Lung (tissue), 12 donors: Measurements from ENCODE around the gene CFB. TPM values are rescaled to one million over a fixed set of nuclear protein-coding genes. Genes with fewer than 3 reads are reported as not detected.
"Not testable (repeated sequence)": the region's sequence is repeated elsewhere in the genome, so short reads cannot be mapped to it uniquely, and the experiment has no call there.

Experiments
- ATAC-seq: fragments of 200-7000 bp; cut with Tn5 transposase; one replicate; pipeline ENCODE4 v1.9.1; 2020; ENCODE audit warnings: moderate number of reproducible peaks; ENCODE audit not compliant: insufficient read depth, low FRiP score
- DNase-seq, 3 donors: peaks; one replicate each; pipeline ENCODE4 v3.0.0-alpha.2; 2013 to 2017
- H3K27ac ChIP-seq, 2 donors: one replicate each; pipeline ENCODE4 v1.5.1; 2013; ENCODE audit warnings: mild to moderate bottlenecking in 2 of 2, moderate library complexity in 2 of 2, control low read depth in 1 of 2, inconsistent platforms in 1 of 2, low read depth in 1 of 2, low read length in 1 of 2
- H3K27me3 ChIP-seq, 3 donors: one replicate each; pipeline ENCODE4 v1.5.1; 2013; ENCODE audit warnings: low read length in 2 of 3; ENCODE audit not compliant: control insufficient read depth in 3 of 3, insufficient read depth in 3 of 3
- H3K36me3 ChIP-seq, 4 donors: one replicate each; pipeline ENCODE4 v1.5.1; 2013; ENCODE audit warnings: low read length in 4 of 4, mild to moderate bottlenecking in 1 of 4, moderate library complexity in 1 of 4; ENCODE audit not compliant: control insufficient read depth in 4 of 4, insufficient read depth in 4 of 4
- H3K4me1 ChIP-seq, 5 donors: one replicate each; pipeline ENCODE4 v1.5.1; 2013; ENCODE audit warnings: low read length in 5 of 5, mild to moderate bottlenecking in 2 of 5, moderate library complexity in 1 of 5; ENCODE audit not compliant: control insufficient read depth in 5 of 5, insufficient read depth in 5 of 5
- H3K4me3 ChIP-seq: one replicate; pipeline ENCODE4 v1.5.1; 2013; ENCODE audit warnings: mild to moderate bottlenecking, control low read depth, moderate library complexity
- H3K9ac ChIP-seq, 2 donors: one replicate each; pipeline ENCODE4 v1.5.1; 2013; ENCODE audit warnings: low read length in 2 of 2, control low read depth in 1 of 2; ENCODE audit not compliant: insufficient read depth in 1 of 2
- H3K9me3 ChIP-seq, 4 donors: one replicate each; pipeline ENCODE4 v1.5.1; 2013; ENCODE audit warnings: low read length in 3 of 4, mild to moderate bottlenecking in 1 of 4, moderate library complexity in 1 of 4; ENCODE audit not compliant: control insufficient read depth in 4 of 4, insufficient read depth in 3 of 4
- CTCF ChIP-seq: IDR thresholded peaks from 2 replicates; pipeline ENCODE4 v1.5.1; 2012; ENCODE audit warnings: mild to moderate bottlenecking; ENCODE audit errors: control extremely low read depth, extremely low read depth
- WGBS, 2 donors: extraction: QIAGEN DNeasy Blood & Tissue Kit; methylation state at CpG; one replicate each; pipeline ENCODE4 v1.1.7; 2013; 5-methylcytosine and 5-hydroxymethylcytosine counted together
- polyA plus RNA-seq, 2 donors: library from polyadenylated mRNA; stranded (reverse); fragments of 200-250 nt; gene quantifications; one replicate each; pipeline ENCODE4 v1.2.1, GENCODE V29; 2013
- total RNA-seq, 2 donors: library from RNA; depleted of rRNA in 1 of 2; stranded (reverse); fragments of >200 nt in 1 of 2; gene quantifications; one replicate each; pipeline ENCODE4 v1.2.1, GENCODE V29; 2014 to 2021
- donor health status: control.
- donor health status: control.
- donor health status: Bipolar disorder and iron deficiency.
- donor health status: healthy.
- donor health status: DM: yes; HTN: yes; CAD: no.

Gene CFB
- total and polyA plus RNA-seq, 4 donors, result 173 to 297 (median 234) TPM

DNA sequence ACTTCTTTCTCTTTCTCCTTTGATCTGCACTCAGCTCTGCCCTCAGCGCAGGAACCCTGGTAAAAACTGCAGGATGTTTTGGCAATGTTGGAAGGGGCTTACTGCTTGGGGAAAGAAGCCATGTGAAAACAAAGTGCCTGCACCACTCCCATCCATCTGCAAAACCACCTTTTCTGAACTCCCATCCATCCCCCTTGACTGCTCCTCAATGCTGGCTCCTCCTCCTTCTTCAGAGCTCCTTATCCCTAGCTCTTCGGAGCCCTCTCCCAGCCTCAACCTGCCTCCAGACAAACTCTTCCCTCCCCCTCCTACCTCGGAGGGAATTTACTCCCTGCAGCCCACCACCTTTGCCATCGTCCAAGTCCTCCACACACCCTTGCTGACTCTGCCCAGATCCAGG, 39.8 kb upstream of the CFB start:
- peaks cover 0 to 16% (median 3%) of the 10 kb centered on the region in 5 donors for H3K4me1 ChIP-seq
- H3K9ac ChIP-seq, result no peak overlapping the region
- WGBS, 2 donors, result 46 to 60% methylated on average over 4 of the region's 4 CpGs
- no peaks in the 10 kb centered on the region for H3K36me3 ChIP-seq
- ATAC-seq (no peak), DNase-seq (no peak)
- no peaks in the 10 kb centered on the region for H3K9me3 ChIP-seq
- no peak overlapping the region for H3K27ac ChIP-seq
- TF ChIP-seq CTCF, result no peak
- H3K27me3 ChIP-seq, result peaks cover 0 to 3% (median 3%) of the 10 kb centered on the region in 3 donors
- no peak overlapping the region for H3K4me3 ChIP-seq

DNA sequence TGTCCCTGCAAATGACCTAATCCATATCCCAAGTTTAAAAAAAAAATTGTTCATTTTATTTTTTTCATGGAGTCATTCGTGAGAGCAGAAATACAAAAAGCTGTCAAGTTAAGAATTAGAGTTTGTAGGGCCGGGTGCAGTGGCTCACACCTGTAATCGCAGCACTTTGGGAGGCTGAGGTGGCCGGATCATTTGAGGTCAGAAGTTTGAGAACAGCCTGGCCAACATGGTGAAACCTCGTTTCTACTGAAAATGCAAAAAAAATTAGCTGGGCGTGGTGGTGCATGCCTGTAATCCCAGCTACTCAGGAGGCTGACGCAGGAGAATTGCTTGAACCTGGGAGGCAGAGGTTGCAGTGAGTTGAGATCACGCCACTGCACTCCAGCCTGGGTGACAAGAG, 39.2 kb upstream of the CFB start:
- peaks cover 0 to 16% (median 3%) of the 10 kb centered on the region in 5 donors for H3K4me1 ChIP-seq
- not testable (repeated sequence) for ATAC-seq, DNase-seq, H3K4me3 ChIP-seq, H3K36me3 ChIP-seq, H3K27ac ChIP-seq, H3K9ac ChIP-seq, H3K9me3 ChIP-seq, H3K27me3 ChIP-seq
- WGBS, 2 donors, result 81 to 91% methylated on average over 8 of the region's 8 CpGs

DNA sequence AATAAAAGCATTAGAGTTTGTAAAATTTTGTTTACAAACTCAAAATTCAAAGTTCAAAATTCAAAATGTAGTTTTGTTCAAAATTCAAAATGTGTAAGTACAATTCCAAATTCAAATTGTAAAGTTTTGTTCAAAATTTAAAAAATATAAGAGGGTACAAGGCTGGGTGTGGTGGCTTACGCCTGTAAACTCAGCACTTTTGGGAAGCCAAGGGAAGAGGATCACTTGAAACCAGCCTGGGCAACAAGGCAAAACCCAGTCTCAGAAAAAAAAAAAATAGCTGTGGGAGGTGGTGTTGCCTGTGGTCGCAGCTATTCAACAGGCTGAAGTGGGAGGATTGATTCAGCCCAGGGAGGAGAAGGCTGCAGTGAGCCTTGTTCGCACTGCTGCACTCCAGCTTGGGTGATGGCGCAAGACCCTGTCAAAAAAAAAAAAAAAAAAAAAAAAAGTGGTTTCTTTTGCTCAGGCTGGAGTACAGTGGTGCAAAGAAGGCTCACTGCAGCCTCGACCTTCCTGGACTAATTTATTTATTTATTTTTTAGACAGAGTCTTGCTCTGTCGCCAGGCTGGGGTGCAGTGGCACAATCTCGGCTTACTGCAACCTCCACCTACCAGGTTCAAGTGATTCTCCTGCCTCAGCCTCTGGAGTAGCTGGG, 38.6 kb upstream of the CFB start:
- peak; percentile 31 to 76 (median 67) for DNase-seq
- peaks cover 0 to 3% (median 3%) of the 10 kb centered on the region in 3 donors for H3K27me3 ChIP-seq
- H3K36me3 ChIP-seq, result no peaks in the 10 kb centered on the region
- no peak overlapping the region for H3K27ac ChIP-seq
- H3K9me3 ChIP-seq, result no peaks in the 10 kb centered on the region
- no peak overlapping the region for H3K4me3 ChIP-seq
- H3K9ac ChIP-seq, result no peak overlapping the region
- TF ChIP-seq CTCF, result no peak
- 40 to 42% methylated on average over 7 of the region's 7 CpGs for WGBS, 2 donors
- ATAC-seq, result peak; percentile 66
- H3K4me1 ChIP-seq, result peaks cover 0 to 16% (median 3%) of the 10 kb centered on the region in 5 donors

GRCh38 chr6:31908255-31908654, 37.6 kb upstream of the CFB start:
- not testable (repeated sequence) for H3K9me3 ChIP-seq, H3K27me3 ChIP-seq, H3K9ac ChIP-seq, H3K4me3 ChIP-seq, H3K4me1 ChIP-seq, DNase-seq, ATAC-seq, H3K36me3 ChIP-seq, H3K27ac ChIP-seq
- 87 to 93% methylated on average over 5 of the region's 5 CpGs for WGBS, 2 donors
